Heart left ventricle (tissue), 13 donors: ENCODE measurements around the gene ZFHX2.

Experiments used
- POLR2A ChIP-seq, 2 donors: fragments of 450-650 bp; IDR thresholded peaks; one replicate each; pipeline ENCODE4 v1.6.1; 2017; ENCODE audit warnings: antibody characterized with exemption in 2 of 2, mild to moderate bottlenecking in 2 of 2, moderate library complexity in 2 of 2
- TF ChIP-seq, protein P1 (sequence below), 12 donors: fragments of 200-600 bp; sonication (generic) in 4 of 12; IDR thresholded peaks; one replicate each; pipeline versions ENCODE4 v1.5.0 to v1.8.0; 2018 to 2022; ENCODE audit warnings: antibody characterized with exemption in 12 of 12, mild to moderate bottlenecking in 5 of 12
- donor health status: ischemic (EF 13 %, LVEDD 7.1; RV severe dilation, severe dysfunction).
- donor health status: DM: no; HTN: yes; CAD: no.
- donor health status: DM: no; HTN: no; CAD: no.
- donor health status: ischemic (EF 25% LVEDD 6.9; RV normal size, moderate dysfunction).
- donor health status: ischemic (EF 25% LVEDD 5.7; RV mildly dilated, moderate dysfunction).
- donor health status: ischemic (EF 35%, LVEDD 5.7; RV mildly dilated, moderate dysfunction).
- donor health status: nonischemic (EF 11% LVEDD 7.7; RV severe dilation, severe dysfunction).
- donor health status: DM: yes; HTN: yes; CAD: no.
- donor health status: PGD.
- donor health status: ischemic (EF 29% LVEDD 5.4; RV normal size, mild dysfunction).
- donor health status: nonischemic (EF 23%, LVEDD 6.1; RV moderate dilation, normal function).

DNA sequence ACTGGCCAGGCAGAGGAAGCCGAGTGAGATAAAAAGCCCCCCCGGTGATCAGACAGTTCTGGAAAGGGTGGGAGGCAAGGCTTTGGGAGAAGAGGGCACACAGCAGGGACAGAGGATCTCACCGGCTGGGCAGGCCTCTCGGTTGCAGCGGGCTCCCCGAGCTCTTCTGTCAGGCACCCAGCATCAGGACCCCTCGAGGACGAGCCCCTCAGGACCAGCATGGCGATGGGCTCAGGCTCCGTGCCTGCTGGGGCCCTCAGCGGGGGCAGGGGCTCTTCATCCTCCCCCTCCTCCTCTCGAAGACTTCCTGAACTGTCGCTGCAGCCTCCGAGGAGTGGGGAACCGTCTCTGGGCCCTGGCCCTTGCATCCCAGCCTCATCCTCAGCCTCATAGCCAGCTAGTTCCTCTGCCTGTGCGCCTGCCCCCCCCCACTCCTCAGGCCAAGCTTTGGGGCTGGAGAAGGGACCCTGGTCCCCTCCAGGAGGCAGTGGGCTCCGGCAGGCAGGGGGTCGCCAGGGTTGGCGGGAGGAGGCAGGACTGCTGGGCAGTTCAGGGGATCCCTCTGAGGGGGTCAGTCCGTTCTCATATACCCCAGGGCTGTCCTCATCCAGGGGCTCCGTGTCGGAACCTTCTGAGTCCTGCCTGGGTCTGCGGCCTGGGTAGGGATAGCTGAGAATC lies 19.4 kb upstream of the ZFHX2 start:
- TF ChIP-seq, protein P1, sequence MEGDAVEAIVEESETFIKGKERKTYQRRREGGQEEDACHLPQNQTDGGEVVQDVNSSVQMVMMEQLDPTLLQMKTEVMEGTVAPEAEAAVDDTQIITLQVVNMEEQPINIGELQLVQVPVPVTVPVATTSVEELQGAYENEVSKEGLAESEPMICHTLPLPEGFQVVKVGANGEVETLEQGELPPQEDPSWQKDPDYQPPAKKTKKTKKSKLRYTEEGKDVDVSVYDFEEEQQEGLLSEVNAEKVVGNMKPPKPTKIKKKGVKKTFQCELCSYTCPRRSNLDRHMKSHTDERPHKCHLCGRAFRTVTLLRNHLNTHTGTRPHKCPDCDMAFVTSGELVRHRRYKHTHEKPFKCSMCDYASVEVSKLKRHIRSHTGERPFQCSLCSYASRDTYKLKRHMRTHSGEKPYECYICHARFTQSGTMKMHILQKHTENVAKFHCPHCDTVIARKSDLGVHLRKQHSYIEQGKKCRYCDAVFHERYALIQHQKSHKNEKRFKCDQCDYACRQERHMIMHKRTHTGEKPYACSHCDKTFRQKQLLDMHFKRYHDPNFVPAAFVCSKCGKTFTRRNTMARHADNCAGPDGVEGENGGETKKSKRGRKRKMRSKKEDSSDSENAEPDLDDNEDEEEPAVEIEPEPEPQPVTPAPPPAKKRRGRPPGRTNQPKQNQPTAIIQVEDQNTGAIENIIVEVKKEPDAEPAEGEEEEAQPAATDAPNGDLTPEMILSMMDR (IDR thresholded peaks at IDR 0.05), result no peak
- no peak for TF ChIP-seq POLR2A (IDR thresholded peaks at IDR 0.05)
